CD4-positive, CD25-positive, alpha-beta regulatory T cell (primary cell): Measurements from ENCODE around the gene HIKESHI. TPM values are rescaled to one million over a fixed set of nuclear protein-coding genes. Genes with fewer than 3 reads are reported as not detected.
A peak's percentile ranks its signal among the peaks of the same experiment; 100 is the strongest.
"Not testable (repeated sequence)": the region's sequence is repeated elsewhere in the genome, so short reads cannot be mapped to it uniquely, and the experiment has no call there.

Source experiments
- ATAC-seq, 2 donors: fragments of 150-1000 bp; cut with Tn5 transposase; one replicate each; pipeline ENCODE4 v1.10.0; 2021; ENCODE audit warnings: low read depth in 2 of 2, moderate number of reproducible peaks in 2 of 2, moderate library complexity in 1 of 2
- DNase-seq, 3 donors: peaks; one replicate each; pipeline versions ENCODE4 v3.0.0 to v3.0.0-alpha.2; 2012 to 2022; ENCODE audit warnings: mixed read lengths in 1 of 3
- H3K27ac ChIP-seq: one replicate; pipeline ENCODE4 v1.7.0; 2013; ENCODE audit warnings: mild to moderate bottlenecking, low read length; ENCODE audit not compliant: insufficient read depth, poor library complexity, severe bottlenecking
- H3K27me3 ChIP-seq: one replicate; pipeline ENCODE4 v1.7.0; 2013; ENCODE audit warnings: low read length; ENCODE audit not compliant: control insufficient read depth, insufficient read depth
- H3K36me3 ChIP-seq: one replicate; pipeline ENCODE4 v1.7.0; 2013; ENCODE audit warnings: mild to moderate bottlenecking, low read length, moderate library complexity; ENCODE audit not compliant: control insufficient read depth, insufficient read depth
- H3K4me1 ChIP-seq: 2 replicates; pipeline ENCODE4 v1.7.0; 2013; ENCODE audit warnings: mild to moderate bottlenecking, low read length; ENCODE audit not compliant: insufficient read depth, control insufficient read depth, poor library complexity, severe bottlenecking
- H3K4me3 ChIP-seq: one replicate; pipeline ENCODE4 v1.7.0; 2013; ENCODE audit warnings: low read depth, mild to moderate bottlenecking, low read length, moderate library complexity
- H3K9me3 ChIP-seq, 2 experiments: 1 replicate in 1 of 2; 2 replicates in 1 of 2; pipeline ENCODE4 v1.7.0; 2013; ENCODE audit warnings: low read length in 2 of 2, mild to moderate bottlenecking in 1 of 2, moderate library complexity in 1 of 2; ENCODE audit not compliant: control insufficient read depth in 2 of 2
- H3K27ac Mint-ChIP-seq, 3 donors: one replicate each; pipeline ENCODE4 v1.8.0; 2020 to 2022; ENCODE audit warnings: mild to moderate bottlenecking in 3 of 3, mixed read lengths in 3 of 3, moderate library complexity in 2 of 3
- H3K27me3 Mint-ChIP-seq: one replicate; pipeline ENCODE4 v1.8.0; 2022; ENCODE audit warnings: mild to moderate bottlenecking, mixed read lengths
- H3K36me3 Mint-ChIP-seq: one replicate; pipeline ENCODE4 v1.8.0; 2020; ENCODE audit warnings: mixed read lengths
- H3K4me1 Mint-ChIP-seq, 4 donors: one replicate each; pipeline ENCODE4 v1.8.0; 2020 to 2022; ENCODE audit warnings: mixed read lengths in 4 of 4, mild to moderate bottlenecking in 1 of 4
- H3K4me3 Mint-ChIP-seq, 4 donors: one replicate each; pipeline ENCODE4 v1.8.0; 2020 to 2022; ENCODE audit warnings: mild to moderate bottlenecking in 4 of 4, mixed read lengths in 4 of 4, moderate library complexity in 3 of 4
- H3K9me3 Mint-ChIP-seq, 7 donors: one replicate each; pipeline ENCODE4 v1.8.0; 2020 to 2022; ENCODE audit warnings: mixed read lengths in 7 of 7, mild to moderate bottlenecking in 3 of 7, moderate library complexity in 2 of 7
- polyA plus RNA-seq, 4 donors: library from polyadenylated mRNA; unstranded; fragments of 300-500 nt; fragmentation: Illumina TruSeq; gene quantifications; one replicate each; pipeline ENCODE4 v1.2.3, GENCODE V29; 2021
- total RNA-seq: library from RNA; stranded (reverse); gene quantifications from one replicate; pipeline ENCODE4 v1.2.3, GENCODE V29; 2022

The HIKESHI gene
- total and polyA plus RNA-seq, 5 donors from 2014 or later, result 21.8 to 124 (median 92.1) TPM

GRCh38 chr11:86294026-86294425 lies 8.0 kb upstream of the HIKESHI start:
- no peak for DNase-seq
- Mint-ChIP-seq H3K9me3 (peaks cover 0 to 1% (median 0%) of the 10 kb centered on the region in 7 donors), H3K27ac (peak overlapping the region in 2 of 3 donors; percentile 21 to 85), H3K4me1 (peaks cover 6 to 36% (median 22%) of the 10 kb centered on the region in 4 donors), H3K36me3 (no peaks in the 10 kb centered on the region), H3K27me3 (no peaks in the 10 kb centered on the region), H3K4me3 (peak overlapping the region in 1 of 4 donors; percentile 23)
- ATAC-seq, result no peak
- Histone ChIP-seq H3K9me3 (no peaks in the 10 kb centered on the region), H3K27ac (no peak overlapping the region), H3K4me1 (peaks cover 23% of the 10 kb centered on the region), H3K36me3 (no peaks in the 10 kb centered on the region), H3K4me3 (no peak overlapping the region), H3K27me3 (no peaks in the 10 kb centered on the region)

GRCh38 chr11:86301742-86302091 lies 323 bp upstream of the HIKESHI start:
- Histone ChIP-seq H3K27me3 (no peaks in the 10 kb centered on the region), H3K4me1 (peaks cover 9% of the 10 kb centered on the region), H3K4me3 (peak overlapping the region; percentile 99), H3K9me3 (no peaks in the 10 kb centered on the region), H3K27ac (peak overlapping the region; percentile 78), H3K36me3 (no peaks in the 10 kb centered on the region)
- Mint-ChIP-seq H3K27me3 (no peaks in the 10 kb centered on the region), H3K36me3 (peaks cover 3% of the 10 kb centered on the region), H3K9me3 (no peaks in the 10 kb centered on the region), H3K27ac (peak overlapping the region; percentile 96 to 100 (median 99)), H3K4me3 (peak overlapping the region; percentile 98 to 100 (median 100)), H3K4me1 (peaks cover 21 to 38% (median 34%) of the 10 kb centered on the region in 4 donors)
- DNase-seq (no peak), ATAC-seq (no peak)

GRCh38 chr11:86303257-86303656 lies 1.2 kb downstream of the HIKESHI start:
- peaks cover 9% of the 10 kb centered on the region for H3K4me1 ChIP-seq
- Mint-ChIP-seq H3K27me3 (no peaks in the 10 kb centered on the region), H3K36me3 (peaks cover 3% of the 10 kb centered on the region), H3K4me3 (peak overlapping the region; percentile 98 to 100 (median 100)), H3K4me1 (peaks cover 21 to 38% (median 34%) of the 10 kb centered on the region in 4 donors), H3K9me3 (no peaks in the 10 kb centered on the region), H3K27ac (peak overlapping the region; percentile 47 to 96 (median 53))
- peak overlapping the region; percentile 99 for H3K4me3 ChIP-seq
- no peak overlapping the region for H3K27ac ChIP-seq
- no peaks in the 10 kb centered on the region for H3K9me3 ChIP-seq
- no peak for DNase-seq
- no peaks in the 10 kb centered on the region for H3K27me3 ChIP-seq
- peaks cover under 1% of the 10 kb centered on the region for H3K36me3 ChIP-seq
- ATAC-seq, result no peak

GRCh38 chr11:86308710-86309109 lies 6.7 kb downstream of the HIKESHI start:
- H3K27me3 ChIP-seq, DNase-seq, H3K27me3 Mint-ChIP-seq, H3K4me3 ChIP-seq, H3K9me3 Mint-ChIP-seq, H3K4me3 Mint-ChIP-seq, H3K27ac Mint-ChIP-seq, ATAC-seq, H3K27ac ChIP-seq, H3K4me1 ChIP-seq, H3K9me3 ChIP-seq, H3K36me3 ChIP-seq: not testable (repeated sequence)
- peaks cover 13 to 60% (median 41%) of the 10 kb centered on the region in 4 donors for H3K4me1 Mint-ChIP-seq
- peaks cover 35% of the 10 kb centered on the region for H3K36me3 Mint-ChIP-seq

GRCh38 chr11:86313793-86314192 lies 11.8 kb downstream of the HIKESHI start:
- Histone ChIP-seq H3K9me3 (no peaks in the 10 kb centered on the region), H3K36me3 (peaks cover 12% of the 10 kb centered on the region), H3K4me1 (no peaks in the 10 kb centered on the region), H3K27me3 (no peaks in the 10 kb centered on the region), H3K27ac (no peak overlapping the region), H3K4me3 (no peak overlapping the region)
- peaks cover 48% of the 10 kb centered on the region for H3K36me3 Mint-ChIP-seq
- ATAC-seq, result no peak
- DNase-seq, result no peak
- peak overlapping the region in 1 of 3 donors; percentile 63 for H3K27ac Mint-ChIP-seq
- no peaks in the 10 kb centered on the region for H3K27me3 Mint-ChIP-seq
- no peak overlapping the region for H3K4me3 Mint-ChIP-seq
- H3K4me1 Mint-ChIP-seq, result peaks cover 7 to 49% (median 31%) of the 10 kb centered on the region in 4 donors
- H3K9me3 Mint-ChIP-seq, result peaks cover 0 to 1% (median 0%) of the 10 kb centered on the region in 7 donors

- Mint-ChIP-seq H3K36me3 (peaks cover 44% of the 10 kb centered on the region), H3K4me3 (no peak overlapping the region), H3K9me3 (peaks cover 0 to 1% (median 0%) of the 10 kb centered on the region in 7 donors), H3K27ac (no peak overlapping the region), H3K27me3 (no peaks in the 10 kb centered on the region), H3K4me1 (peaks cover 9 to 43% (median 27%) of the 10 kb centered on the region in 4 donors)
- Histone ChIP-seq H3K4me1 (no peaks in the 10 kb centered on the region), H3K27ac (no peak overlapping the region), H3K9me3 (no peaks in the 10 kb centered on the region), H3K4me3 (no peak overlapping the region), H3K36me3 (peaks cover 16% of the 10 kb centered on the region), H3K27me3 (no peaks in the 10 kb centered on the region)
- no peak for ATAC-seq
- DNase-seq, result no peak
Observed at GRCh38 chr11:86314636-86315035, 12.6 kb downstream of the HIKESHI start.

GRCh38 chr11:86335131-86335767 lies 33.2 kb downstream of the HIKESHI start:
- no peaks in the 10 kb centered on the region for H3K27me3 ChIP-seq
- H3K9me3 ChIP-seq, result no peaks in the 10 kb centered on the region
- no peak for ATAC-seq
- peaks cover 67% of the 10 kb centered on the region for H3K36me3 Mint-ChIP-seq
- H3K27me3 Mint-ChIP-seq, result no peaks in the 10 kb centered on the region
- no peak overlapping the region for H3K4me3 ChIP-seq
- no peak overlapping the region for H3K4me3 Mint-ChIP-seq
- H3K27ac Mint-ChIP-seq, result no peak overlapping the region
- H3K27ac ChIP-seq, result no peak overlapping the region
- peak in 1 of 3 donors; percentile 11 for DNase-seq
- H3K4me1 ChIP-seq, result peaks cover 2% of the 10 kb centered on the region
- peaks cover 31% of the 10 kb centered on the region for H3K36me3 ChIP-seq
- peaks cover 0 to 4% (median 0%) of the 10 kb centered on the region in 7 donors for H3K9me3 Mint-ChIP-seq
- H3K4me1 Mint-ChIP-seq, result peaks cover 7 to 30% (median 10%) of the 10 kb centered on the region in 4 donors

- Mint-ChIP-seq H3K4me3 (no peak overlapping the region), H3K27ac (no peak overlapping the region), H3K9me3 (peaks cover 0 to 4% (median 0%) of the 10 kb centered on the region in 7 donors), H3K4me1 (peaks cover 12 to 37% (median 13%) of the 10 kb centered on the region in 4 donors), H3K36me3 (peaks cover 65% of the 10 kb centered on the region), H3K27me3 (no peaks in the 10 kb centered on the region)
- H3K27ac ChIP-seq, result no peak overlapping the region
- H3K9me3 ChIP-seq, result no peaks in the 10 kb centered on the region
- H3K4me1 ChIP-seq, result no peaks in the 10 kb centered on the region
- H3K27me3 ChIP-seq, result no peaks in the 10 kb centered on the region
- ATAC-seq (no peak), DNase-seq (no peak)
- H3K36me3 ChIP-seq, result peaks cover 31% of the 10 kb centered on the region
- H3K4me3 ChIP-seq, result no peak overlapping the region
Observed at GRCh38 chr11:86337227-86337626, 35.2 kb downstream of the HIKESHI start.
